Tibial nerve (tissue), 4 donors: Measurements from ENCODE around the gene NOSTRIN. TPM values are rescaled to one million over a fixed set of nuclear protein-coding genes. Genes with fewer than 3 reads are reported as not detected.

ENCODE experiments used
- DNase-seq, 2 donors: peaks; one replicate each; pipeline ENCODE4 v3.0.0-alpha.2; 2019; ENCODE audit warnings: low spot score in 2 of 2
- H3K27ac ChIP-seq, 4 donors: fragments of 200-600 bp; sonication (generic) in 3 of 4; one replicate each; pipeline ENCODE4 v1.5.1; 2017 to 2019; ENCODE audit warnings: mild to moderate bottlenecking in 1 of 4
- H3K27me3 ChIP-seq, 2 donors: fragments of 200-600 bp; sonication (generic) in 1 of 2; one replicate each; pipeline versions ENCODE4 v1.5.1 to v1.6.0; 2017 to 2019
- H3K36me3 ChIP-seq, 3 donors: fragments of 200-600 bp; sonication (generic); one replicate each; pipeline ENCODE4 v1.5.1; 2018 to 2019
- H3K4me1 ChIP-seq, 4 donors: fragments of 200-600 bp; sonication (generic) in 3 of 4; one replicate each; pipeline ENCODE4 v1.5.1; 2017 to 2019
- H3K4me3 ChIP-seq, 4 donors: fragments of 200-600 bp; sonication (generic) in 3 of 4; one replicate each; pipeline ENCODE4 v1.5.1; 2017 to 2019; ENCODE audit warnings: mild to moderate bottlenecking in 1 of 4, moderate library complexity in 1 of 4
- H3K9me3 ChIP-seq, 4 donors: fragments of 200-600 bp; sonication (generic) in 3 of 4; one replicate each; pipeline ENCODE4 v1.5.1; 2017 to 2019
- EP300 ChIP-seq, 2 donors: sonication (generic); formaldehyde crosslinking; IDR thresholded peaks; one replicate each; pipeline ENCODE4 v1.6.1; 2017; ENCODE audit warnings: antibody characterized with exemption in 2 of 2, mild to moderate bottlenecking in 1 of 2
- POLR2A ChIP-seq, 2 donors: fragments of 450-650 bp; IDR thresholded peaks; one replicate each; pipeline ENCODE4 v1.6.1; 2017; ENCODE audit warnings: antibody characterized with exemption in 2 of 2, mild to moderate bottlenecking in 2 of 2, moderate library complexity in 2 of 2
- WGBS, 2 donors: methylation state at CpG; one replicate each; pipeline ENCODE4 v1.1.5; 2018; 5-methylcytosine and 5-hydroxymethylcytosine counted together
- total RNA-seq, 4 donors: library from RNA; depleted of rRNA; stranded (reverse); fragments of >200 nt; gene quantifications; one replicate each; pipeline ENCODE4 v1.1.0, GENCODE V29; 2016
- TF ChIP-seq, protein P1 (sequence below), 5 experiments: fragments of 200-600 bp in 3 of 5; fragments of 450-650 bp in 2 of 5; sonication (generic) in 3 of 5; IDR thresholded peaks; one replicate each; pipeline ENCODE4 v1.5.1; 2016 to 2019; ENCODE audit warnings: antibody characterized with exemption in 5 of 5, mild to moderate bottlenecking in 3 of 5, moderate library complexity in 2 of 5

The NOSTRIN gene
- total RNA-seq, 4 donors from 2014 or later = 6.3 to 42.4 (median 24.4) TPM

DNA sequence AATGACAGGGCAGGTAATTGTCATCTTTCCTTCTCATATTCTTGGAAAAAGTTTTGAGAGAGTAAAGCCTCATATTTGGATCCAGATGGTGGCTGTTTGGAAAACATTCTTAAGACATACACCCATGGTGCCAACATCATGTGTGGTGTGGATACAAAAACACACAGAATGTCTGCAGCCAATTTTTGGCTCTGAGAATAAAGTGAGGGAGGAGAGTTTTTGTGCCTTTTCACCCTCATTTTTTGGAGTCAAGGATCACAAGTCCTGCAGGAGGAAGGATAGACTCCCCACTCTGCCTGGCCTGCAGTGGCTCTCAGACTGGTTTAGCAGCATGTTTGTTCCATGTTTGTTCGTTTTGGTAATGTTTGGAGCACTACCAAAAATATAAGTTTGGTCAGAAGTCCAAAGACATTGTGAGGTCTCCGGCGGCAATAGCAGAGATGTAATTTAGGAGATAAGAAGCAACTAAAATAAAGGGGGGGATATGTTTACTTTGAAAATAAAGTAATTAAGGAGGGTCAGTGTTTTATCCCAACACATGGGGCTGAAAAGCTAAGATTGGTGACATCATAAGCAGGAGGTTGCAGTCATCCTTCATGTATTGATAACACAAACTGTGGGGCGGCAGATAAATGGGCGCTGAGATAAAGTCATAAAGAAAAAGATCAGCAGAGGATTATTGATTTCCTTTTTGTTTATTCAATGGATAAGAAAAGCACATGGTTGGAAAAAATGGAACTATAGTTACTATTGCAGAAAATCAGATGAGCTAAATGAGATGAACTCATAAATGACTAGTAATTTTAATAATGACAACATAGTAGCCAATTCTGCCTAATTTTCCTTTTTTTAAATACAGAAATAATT, 655 bp downstream of the NOSTRIN start:
- 60 to 63% methylated on average over 5 of the region's 5 CpGs for WGBS, 2 donors
- no peaks in the 10 kb centered on the region for H3K27me3 ChIP-seq
- no peak for TF ChIP-seq EP300 (IDR thresholded peaks at IDR 0.05)
- TF ChIP-seq, protein P1, sequence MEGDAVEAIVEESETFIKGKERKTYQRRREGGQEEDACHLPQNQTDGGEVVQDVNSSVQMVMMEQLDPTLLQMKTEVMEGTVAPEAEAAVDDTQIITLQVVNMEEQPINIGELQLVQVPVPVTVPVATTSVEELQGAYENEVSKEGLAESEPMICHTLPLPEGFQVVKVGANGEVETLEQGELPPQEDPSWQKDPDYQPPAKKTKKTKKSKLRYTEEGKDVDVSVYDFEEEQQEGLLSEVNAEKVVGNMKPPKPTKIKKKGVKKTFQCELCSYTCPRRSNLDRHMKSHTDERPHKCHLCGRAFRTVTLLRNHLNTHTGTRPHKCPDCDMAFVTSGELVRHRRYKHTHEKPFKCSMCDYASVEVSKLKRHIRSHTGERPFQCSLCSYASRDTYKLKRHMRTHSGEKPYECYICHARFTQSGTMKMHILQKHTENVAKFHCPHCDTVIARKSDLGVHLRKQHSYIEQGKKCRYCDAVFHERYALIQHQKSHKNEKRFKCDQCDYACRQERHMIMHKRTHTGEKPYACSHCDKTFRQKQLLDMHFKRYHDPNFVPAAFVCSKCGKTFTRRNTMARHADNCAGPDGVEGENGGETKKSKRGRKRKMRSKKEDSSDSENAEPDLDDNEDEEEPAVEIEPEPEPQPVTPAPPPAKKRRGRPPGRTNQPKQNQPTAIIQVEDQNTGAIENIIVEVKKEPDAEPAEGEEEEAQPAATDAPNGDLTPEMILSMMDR (IDR thresholded peaks at IDR 0.05) = no peak
- no peak for TF ChIP-seq POLR2A (IDR thresholded peaks at IDR 0.05)
- peak overlapping the region in 3 of 4 donors; percentile 8 to 67 (median 59) for H3K27ac ChIP-seq
- H3K9me3 ChIP-seq = no peaks in the 10 kb centered on the region
- peak overlapping the region in 3 of 4 donors; percentile 6 to 32 (median 8) for H3K4me3 ChIP-seq
- H3K4me1 ChIP-seq = peaks cover 0 to 6% (median 0%) of the 10 kb centered on the region in 4 donors
- no peak for DNase-seq
- H3K36me3 ChIP-seq = no peaks in the 10 kb centered on the region

DNA sequence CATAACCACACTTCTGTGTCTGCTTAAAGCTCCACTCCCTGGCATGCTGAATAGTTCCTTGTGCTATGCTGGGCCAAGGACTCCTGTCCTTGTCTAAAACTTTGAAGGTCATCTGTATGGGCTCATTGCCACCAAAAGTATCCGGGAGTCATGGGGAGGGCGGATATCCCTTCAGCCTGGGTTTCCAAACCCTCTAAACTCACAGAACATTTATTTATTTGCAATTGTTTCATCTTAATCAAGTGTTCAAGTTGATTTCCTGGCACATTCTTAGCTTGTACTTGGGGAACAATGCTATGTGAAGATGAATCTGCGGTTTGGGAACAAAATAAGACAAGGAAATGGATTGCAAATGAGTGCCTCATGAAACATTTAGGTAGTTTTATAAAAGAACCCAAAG, 1.8 kb downstream of the NOSTRIN start:
- Histone ChIP-seq H3K9me3 (no peaks in the 10 kb centered on the region), H3K27me3 (no peaks in the 10 kb centered on the region), H3K27ac (peak overlapping the region in 1 of 4 donors; percentile 67), H3K4me1 (peaks cover 0 to 6% (median 0%) of the 10 kb centered on the region in 4 donors), H3K4me3 (no peak overlapping the region), H3K36me3 (no peaks in the 10 kb centered on the region)
- TF ChIP-seq, protein P1 (IDR thresholded peaks at IDR 0.05) = no peak
- peak in 1 of 2 donors; percentile 39 for TF ChIP-seq EP300 (IDR thresholded peaks at IDR 0.05)
- no peak for DNase-seq
- 58 to 60% methylated on average over 3 of the region's 3 CpGs for WGBS, 2 donors

DNA sequence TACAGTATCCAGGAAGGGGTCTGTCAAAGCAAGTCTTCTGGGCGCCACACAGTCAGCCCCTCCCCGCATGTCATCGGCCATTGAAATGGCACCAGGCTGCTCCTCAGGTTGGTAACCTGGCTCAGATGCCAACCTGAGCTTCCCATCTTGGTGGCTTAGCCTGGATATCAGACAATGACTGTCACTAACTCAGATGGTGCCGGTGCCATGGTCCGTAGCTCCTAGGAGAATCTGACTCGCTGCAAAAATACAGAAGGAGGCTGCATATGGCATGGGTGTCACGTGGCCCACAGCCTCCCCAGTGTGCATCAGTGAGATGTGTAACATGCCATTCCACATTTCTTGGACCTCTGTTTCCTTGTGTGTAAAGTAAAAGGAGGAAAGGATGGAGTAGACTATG, 3.2 kb downstream of the NOSTRIN start:
- 94 to 96% methylated on average over 7 of the region's 7 CpGs for WGBS, 2 donors
- Histone ChIP-seq H3K4me1 (peaks cover 0 to 6% (median 0%) of the 10 kb centered on the region in 4 donors), H3K4me3 (no peak overlapping the region), H3K36me3 (no peaks in the 10 kb centered on the region), H3K27ac (no peak overlapping the region), H3K9me3 (no peaks in the 10 kb centered on the region), H3K27me3 (no peaks in the 10 kb centered on the region)
- TF ChIP-seq, protein P1 (IDR thresholded peaks at IDR 0.05) = no peak
- TF ChIP-seq EP300 (IDR thresholded peaks at IDR 0.05) (no peak), POLR2A (IDR thresholded peaks at IDR 0.05) (no peak)
- no peak for DNase-seq

DNA sequence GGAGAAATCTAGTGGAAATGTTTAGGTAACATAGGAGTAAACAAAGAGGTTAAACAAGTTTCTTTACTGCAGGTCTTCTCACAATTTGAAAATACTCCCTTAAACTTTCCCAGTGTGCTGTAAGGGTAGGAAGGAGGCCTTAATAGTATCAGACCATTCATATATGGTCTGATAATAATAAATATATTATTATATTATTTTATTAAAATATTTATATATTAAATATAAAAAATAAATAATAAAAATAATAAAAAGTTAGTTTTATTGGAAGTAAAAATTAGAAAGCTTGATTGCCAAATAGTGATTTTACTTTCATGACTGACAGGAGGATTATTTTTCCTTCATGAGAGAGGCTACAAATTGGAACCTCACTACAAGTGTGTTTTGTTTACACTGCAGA, 7.1 kb downstream of the NOSTRIN start:
- Histone ChIP-seq H3K36me3 (no peaks in the 10 kb centered on the region), H3K4me1 (no peaks in the 10 kb centered on the region), H3K27ac (no peak overlapping the region), H3K9me3 (no peaks in the 10 kb centered on the region), H3K4me3 (no peak overlapping the region), H3K27me3 (no peaks in the 10 kb centered on the region)
- no peak for DNase-seq
- TF ChIP-seq EP300 (IDR thresholded peaks at IDR 0.05) (no peak), POLR2A (IDR thresholded peaks at IDR 0.05) (no peak)
- TF ChIP-seq, protein P1 (IDR thresholded peaks at IDR 0.05) = no peak

DNA sequence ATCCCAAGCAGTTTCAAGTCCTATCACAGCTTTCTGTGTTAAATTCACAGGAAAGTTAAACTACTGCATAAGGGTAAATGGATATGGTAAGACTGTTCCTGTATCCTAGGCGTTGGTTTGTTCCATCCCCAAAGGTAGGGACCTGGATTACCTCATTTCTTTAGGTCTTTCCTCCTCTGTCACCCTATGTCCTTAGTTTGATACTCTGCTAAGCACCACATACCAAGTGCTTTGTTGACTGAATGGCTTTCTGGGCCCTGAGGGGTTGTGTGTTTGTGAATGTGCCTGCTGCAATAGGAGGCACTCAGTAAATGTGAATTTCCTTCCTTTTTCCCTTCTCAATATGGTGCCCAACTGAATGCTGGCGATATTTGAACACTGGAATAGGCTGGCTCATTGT, 7.8 kb downstream of the NOSTRIN start:
- Histone ChIP-seq H3K4me3 (no peak overlapping the region), H3K4me1 (no peaks in the 10 kb centered on the region), H3K27ac (no peak overlapping the region), H3K36me3 (no peaks in the 10 kb centered on the region), H3K9me3 (no peaks in the 10 kb centered on the region), H3K27me3 (no peaks in the 10 kb centered on the region)
- no peak for TF ChIP-seq POLR2A (IDR thresholded peaks at IDR 0.05)
- TF ChIP-seq, protein P1 (IDR thresholded peaks at IDR 0.05) = no peak
- no peak for TF ChIP-seq EP300 (IDR thresholded peaks at IDR 0.05)
- WGBS, 2 donors = 98 to 100% methylated on average over 2 of the region's 2 CpGs
- no peak for DNase-seq
